GM12872 (cell line): ENCODE results near the gene NEK6.

Experiments
- CTCF ChIP-seq: IDR thresholded peaks from 3 replicates; pipeline ENCODE4 v1.5.1; 2011; ENCODE audit warnings: low read depth, mild to moderate bottlenecking, low read length, moderate library complexity; ENCODE audit not compliant: insufficient read depth

The NEK6 gene

GRCh38 chr9:124339603-124340146 lies 81.9 kb downstream of the NEK6 start:
- no peak for TF ChIP-seq CTCF

GRCh38 chr9:124340219-124341069 lies 82.7 kb downstream of the NEK6 start:
- no peak for TF ChIP-seq CTCF

- TF ChIP-seq CTCF: no peak
Observed at GRCh38 chr9:124341455-124342170, 83.9 kb downstream of the NEK6 start.

- TF ChIP-seq CTCF: no peak
Observed at GRCh38 chr9:124342402-124342775, 84.6 kb downstream of the NEK6 start.

GRCh38 chr9:124342776-124343485 lies 85.2 kb downstream of the NEK6 start:
- no peak for TF ChIP-seq CTCF

GRCh38 chr9:124343533-124344290 lies 86.0 kb downstream of the NEK6 start:
- no peak for TF ChIP-seq CTCF
